Measurements from ENCODE around the gene SPATA32. TPM values are rescaled to one million over a fixed set of nuclear protein-coding genes. Genes with fewer than 3 reads are reported as not detected.

The SPATA32 gene
- total RNA-seq, 1 donor from 2014 or later, result not detected

- TF ChIP-seq CTCF (IDR thresholded peaks at IDR 0.05; ENCODE audit: unreplicated experiment), result no peak
- no peak for DNase-seq (ENCODE audit: low spot score in 2 of 2, unreplicated experiment in 2 of 2)
- Mint-ChIP-seq H3K9me3 (no peaks in the 10 kb centered on the region), H3K4me1 (peaks cover 15% of the 10 kb centered on the region), H3K36me3 (peaks cover 16% of the 10 kb centered on the region), H3K27ac (peak overlapping the region; percentile 52), H3K27me3 (ENCODE audit: low read depth) (no peaks in the 10 kb centered on the region), H3K4me3 (no peak overlapping the region)
Observed at GRCh38 chr17:45277992-45278391, 16.1 kb upstream of the SPATA32 start.

GRCh38 chr17:45277216-45277849 is 15.4 kb upstream of the SPATA32 start:
- peak; percentile 79 to 90 for DNase-seq (ENCODE audit: low spot score in 2 of 2, unreplicated experiment in 2 of 2)

GRCh38 chr17:45276031-45276430 is 14.1 kb upstream of the SPATA32 start:
- DNase-seq (ENCODE audit: low spot score in 2 of 2, unreplicated experiment in 2 of 2), result no peak
- H3K4me3 Mint-ChIP-seq, result no peak overlapping the region
- H3K27me3 Mint-ChIP-seq (ENCODE audit: low read depth), result no peaks in the 10 kb centered on the region
- H3K27ac Mint-ChIP-seq, result no peak overlapping the region
- no peak for TF ChIP-seq CTCF (IDR thresholded peaks at IDR 0.05; ENCODE audit: unreplicated experiment)
- H3K9me3 Mint-ChIP-seq, result no peaks in the 10 kb centered on the region
- peaks cover 15% of the 10 kb centered on the region for H3K4me1 Mint-ChIP-seq
- peaks cover 13% of the 10 kb centered on the region for H3K36me3 Mint-ChIP-seq

More at GRCh38 chr17:45277216-45277849, 15.4 kb upstream of the SPATA32 start:
- H3K27me3 Mint-ChIP-seq (ENCODE audit: low read depth), result no peaks in the 10 kb centered on the region
- peaks cover 15% of the 10 kb centered on the region for H3K4me1 Mint-ChIP-seq
- H3K9me3 Mint-ChIP-seq, result no peaks in the 10 kb centered on the region
- H3K4me3 Mint-ChIP-seq, result no peak overlapping the region
- H3K36me3 Mint-ChIP-seq, result peaks cover 13% of the 10 kb centered on the region
- TF ChIP-seq CTCF (IDR thresholded peaks at IDR 0.05; ENCODE audit: unreplicated experiment), result peak; percentile 65
- H3K27ac Mint-ChIP-seq, result peak overlapping the region; percentile 48

GRCh38 chr17:45274033-45274432 is 12.1 kb upstream of the SPATA32 start:
- H3K4me1 Mint-ChIP-seq, result peaks cover 12% of the 10 kb centered on the region
- H3K4me3 Mint-ChIP-seq, result no peak overlapping the region
- no peak for TF ChIP-seq CTCF (IDR thresholded peaks at IDR 0.05; ENCODE audit: unreplicated experiment)
- DNase-seq (ENCODE audit: low spot score in 2 of 2, unreplicated experiment in 2 of 2), result no peak
- peaks cover 18% of the 10 kb centered on the region for H3K36me3 Mint-ChIP-seq
- no peak overlapping the region for H3K27ac Mint-ChIP-seq
- no peaks in the 10 kb centered on the region for H3K27me3 Mint-ChIP-seq (ENCODE audit: low read depth)
- H3K9me3 Mint-ChIP-seq, result no peaks in the 10 kb centered on the region

GRCh38 chr17:45273551-45273957 is 11.7 kb upstream of the SPATA32 start:
- Mint-ChIP-seq H3K4me3 (no peak overlapping the region), H3K27me3 (ENCODE audit: low read depth) (no peaks in the 10 kb centered on the region), H3K36me3 (peaks cover 18% of the 10 kb centered on the region), H3K9me3 (no peaks in the 10 kb centered on the region), H3K4me1 (peaks cover 12% of the 10 kb centered on the region), H3K27ac (no peak overlapping the region)
- no peak for DNase-seq (ENCODE audit: low spot score in 2 of 2, unreplicated experiment in 2 of 2)
- no peak for TF ChIP-seq CTCF (IDR thresholded peaks at IDR 0.05; ENCODE audit: unreplicated experiment)

Data from mesothelial cell of epicardium (in vitro differentiated cells).